Muscle of leg (tissue), 11 donors: ENCODE data around the gene MTFR1L. TPM values are rescaled to one million over a fixed set of nuclear protein-coding genes. Genes with fewer than 3 reads are reported as not detected.

Experiments
- DNase-seq: peaks from one replicate; pipeline ENCODE4 v3.0.0; 2013
- H3K27ac ChIP-seq: one replicate; pipeline ENCODE4 v1.5.1; 2013; ENCODE audit warnings: mild to moderate bottlenecking, low read length, control low read depth
- H3K27me3 ChIP-seq: one replicate; pipeline ENCODE4 v1.6.1; 2013; ENCODE audit warnings: low read length; ENCODE audit not compliant: control insufficient read depth, insufficient read depth
- H3K36me3 ChIP-seq: one replicate; pipeline ENCODE4 v1.6.1; 2013; ENCODE audit warnings: low read length; ENCODE audit not compliant: control insufficient read depth, insufficient read depth
- H3K4me1 ChIP-seq: one replicate; pipeline ENCODE4 v1.6.1; 2013; ENCODE audit warnings: low read length; ENCODE audit not compliant: control insufficient read depth, insufficient read depth
- H3K4me3 ChIP-seq: one replicate; pipeline ENCODE4 v1.5.1; 2013; ENCODE audit warnings: low read length, control low read depth
- H3K9me3 ChIP-seq: replicated peaks from 2 replicates; pipeline ENCODE4 v1.6.1; 2013; ENCODE audit warnings: low read depth, low read length; ENCODE audit not compliant: control insufficient read depth
- WGBS: methylation state at CpG from one replicate; pipeline ENCODE4 v1.1.5; 2013; ENCODE audit warnings: missing lambda C conversion rate; ENCODE audit not compliant: insufficient coverage; 5-methylcytosine and 5-hydroxymethylcytosine counted together
- polyA plus RNA-seq, 8 donors: library from polyadenylated mRNA; unstranded; fragments of 120-200 nt; gene quantifications; one replicate each; pipeline versions ENCODE4 v1.2.1 to v1.2.3, GENCODE V29; 2013; ENCODE audit warnings: inconsistent platforms in 1 of 8, low replicate concordance in 1 of 8; ENCODE audit not compliant: insufficient read length in 8 of 8, insufficient read depth in 1 of 8
- total RNA-seq: library from RNA; stranded (reverse); fragments of 120-200 nt; gene quantifications from one replicate; pipeline ENCODE4 v1.2.4, GENCODE V29; 2013

Gene MTFR1L
- total and polyA plus RNA-seq, 9 donors: 53.2 to 76.3 (median 63.7) TPM

DNA sequence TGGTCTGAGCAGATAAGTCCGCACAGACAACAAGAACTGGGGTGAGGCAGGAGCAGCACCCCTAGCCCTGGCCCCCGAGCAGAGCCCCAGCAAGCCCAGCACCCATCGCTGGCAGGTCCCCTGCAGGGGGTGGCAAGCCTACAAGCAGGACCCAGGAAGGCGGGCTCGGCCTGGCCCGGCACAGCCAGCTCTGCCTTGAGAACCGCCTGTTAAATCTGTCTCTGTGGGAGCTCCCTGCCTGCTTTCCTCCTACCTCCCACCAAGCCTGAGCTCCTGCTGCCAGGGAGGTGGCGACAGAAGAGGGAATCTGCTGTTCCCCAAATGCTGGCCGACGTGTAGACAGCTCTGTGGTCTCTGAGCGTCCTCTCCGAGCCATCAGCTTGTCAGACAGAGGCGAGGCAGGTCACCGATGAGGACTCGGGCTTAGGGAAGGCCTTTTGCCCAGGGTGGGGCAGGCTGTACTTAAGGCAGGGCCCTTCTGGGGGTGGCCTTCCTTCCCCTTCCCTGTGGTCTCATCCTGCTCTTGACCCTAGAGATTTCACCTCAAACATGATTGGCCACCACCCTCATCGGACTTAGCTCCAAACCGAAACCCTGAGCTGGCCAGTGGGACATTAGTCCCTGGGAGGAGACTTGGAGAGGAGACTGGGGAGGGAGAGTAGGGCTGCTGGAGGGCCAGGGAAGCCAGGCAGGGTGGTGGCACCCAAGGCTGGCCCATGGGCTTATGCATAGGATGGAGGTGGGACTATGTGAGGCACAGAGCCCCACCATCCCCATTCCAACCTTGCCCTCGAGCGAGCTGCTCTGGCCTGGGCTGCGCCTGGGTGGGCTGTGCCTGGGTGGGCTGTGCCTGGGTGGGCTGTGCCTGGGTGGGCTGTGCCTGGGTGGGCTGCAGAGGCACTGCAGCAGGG is 12.0 kb upstream of the MTFR1L start:
- peaks cover 34% of the 10 kb centered on the region for H3K4me1 ChIP-seq
- H3K4me3 ChIP-seq: no peak overlapping the region
- no peaks in the 10 kb centered on the region for H3K27me3 ChIP-seq
- H3K27ac ChIP-seq: no peak overlapping the region
- WGBS: 82% methylated on average over 10 of the region's 20 CpGs
- no peaks in the 10 kb centered on the region for H3K9me3 ChIP-seq
- no peak for DNase-seq
- peaks cover 80% of the 10 kb centered on the region for H3K36me3 ChIP-seq

DNA sequence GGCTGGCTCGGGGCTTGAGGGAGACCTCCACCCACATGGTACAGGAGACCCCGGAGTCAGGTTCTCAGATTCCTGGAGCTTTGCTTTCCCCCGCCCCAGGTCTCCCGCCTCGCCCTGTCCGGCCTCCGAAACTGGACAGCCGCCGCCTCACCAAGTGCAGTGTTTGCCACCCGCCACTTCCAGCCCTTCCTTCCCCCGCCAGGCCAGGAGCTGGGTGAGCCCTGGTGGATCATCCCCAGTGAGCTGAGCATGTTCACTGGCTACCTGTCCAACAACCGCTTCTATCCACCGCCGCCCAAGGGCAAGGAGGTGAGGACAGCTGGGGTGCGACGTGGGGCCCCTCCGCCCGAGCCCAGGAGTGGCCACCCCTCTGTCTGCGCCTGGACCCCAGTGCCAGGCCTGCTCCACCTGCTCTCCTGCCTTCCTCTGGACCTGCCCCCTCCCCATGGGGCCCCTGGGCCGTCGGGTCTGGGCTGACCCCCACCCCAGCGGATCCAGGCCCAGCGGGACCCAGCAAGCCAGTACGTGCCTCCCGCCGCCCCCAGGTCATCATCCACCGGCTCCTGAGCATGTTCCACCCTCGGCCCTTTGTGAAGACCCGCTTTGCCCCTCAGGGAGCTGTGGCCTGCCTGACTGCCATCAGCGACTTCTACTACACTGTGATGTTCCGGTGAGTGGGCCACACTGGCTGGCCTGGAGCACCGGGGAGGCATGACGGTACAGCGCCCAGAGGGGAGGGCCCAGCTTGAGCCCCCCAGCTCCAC is 11.1 kb upstream of the MTFR1L start:
- H3K4me3 ChIP-seq: no peak overlapping the region
- no peak overlapping the region for H3K27ac ChIP-seq
- H3K9me3 ChIP-seq: no peaks in the 10 kb centered on the region
- WGBS: 83% methylated on average over 30 of the region's 34 CpGs
- H3K27me3 ChIP-seq: no peaks in the 10 kb centered on the region
- no peak for DNase-seq
- peaks cover 87% of the 10 kb centered on the region for H3K36me3 ChIP-seq
- peaks cover 34% of the 10 kb centered on the region for H3K4me1 ChIP-seq

DNA sequence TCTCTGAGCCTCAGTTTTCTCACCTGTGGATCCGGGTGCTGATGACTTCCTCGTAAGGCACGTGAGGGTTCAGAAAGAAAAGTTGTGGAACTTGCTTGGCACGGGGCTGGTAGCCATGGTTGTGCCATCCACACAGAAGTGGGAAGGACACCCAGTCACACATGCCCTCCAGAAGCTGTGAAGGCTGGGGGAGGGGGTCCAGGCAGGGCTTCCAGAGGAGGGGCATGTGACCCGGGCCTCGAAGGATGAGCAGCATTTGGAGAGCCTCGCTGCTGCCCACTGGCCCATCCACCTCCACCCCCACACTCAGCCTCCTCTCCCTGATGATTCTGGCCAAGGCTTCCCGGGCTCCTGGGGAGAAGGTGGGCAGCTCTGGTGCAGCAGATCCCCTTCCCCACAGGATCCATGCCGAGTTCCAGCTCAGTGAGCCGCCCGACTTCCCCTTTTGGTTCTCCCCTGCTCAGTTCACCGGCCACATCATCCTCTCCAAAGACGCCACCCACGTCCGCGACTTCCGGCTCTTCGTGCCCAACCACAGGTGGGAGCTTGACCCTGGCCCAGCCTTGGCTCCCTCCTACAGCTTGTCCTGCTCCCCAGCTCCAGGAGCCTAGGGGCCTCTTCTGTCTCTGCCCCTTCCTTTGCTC is 10.3 kb upstream of the MTFR1L start:
- Histone ChIP-seq H3K9me3 (no peaks in the 10 kb centered on the region), H3K4me1 (peaks cover 30% of the 10 kb centered on the region), H3K27me3 (no peaks in the 10 kb centered on the region), H3K36me3 (peaks cover 94% of the 10 kb centered on the region), H3K4me3 (no peak overlapping the region), H3K27ac (no peak overlapping the region)
- WGBS: 72% methylated on average over 16 of the region's 18 CpGs
- no peak for DNase-seq

DNA sequence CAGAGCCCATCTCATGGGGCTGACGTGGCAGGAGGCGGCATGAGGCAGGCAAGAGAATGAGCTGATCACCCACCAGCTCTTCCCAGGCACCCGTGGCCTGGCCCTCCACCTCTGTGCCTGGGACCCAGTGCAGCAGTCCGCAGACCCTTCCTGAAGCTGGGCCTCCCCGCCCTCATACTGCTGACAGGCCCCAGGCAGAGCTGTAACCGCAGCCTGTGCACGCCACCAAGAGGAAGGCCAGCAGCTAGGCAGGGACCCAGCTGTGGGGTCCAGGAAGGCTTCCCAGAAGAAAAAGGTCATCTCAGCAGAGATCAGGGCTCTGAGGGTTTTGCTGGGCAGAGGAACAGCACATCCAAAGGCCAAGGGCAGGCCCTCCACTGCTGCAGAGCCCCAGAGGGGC is 9.8 kb upstream of the MTFR1L start:
- no peak overlapping the region for H3K27ac ChIP-seq
- H3K4me1 ChIP-seq: peaks cover 29% of the 10 kb centered on the region
- DNase-seq: no peak
- no peak overlapping the region for H3K4me3 ChIP-seq
- peaks cover 95% of the 10 kb centered on the region for H3K36me3 ChIP-seq
- WGBS: 62% methylated on average over 5 of the region's 7 CpGs
- no peaks in the 10 kb centered on the region for H3K9me3 ChIP-seq
- no peaks in the 10 kb centered on the region for H3K27me3 ChIP-seq

DNA sequence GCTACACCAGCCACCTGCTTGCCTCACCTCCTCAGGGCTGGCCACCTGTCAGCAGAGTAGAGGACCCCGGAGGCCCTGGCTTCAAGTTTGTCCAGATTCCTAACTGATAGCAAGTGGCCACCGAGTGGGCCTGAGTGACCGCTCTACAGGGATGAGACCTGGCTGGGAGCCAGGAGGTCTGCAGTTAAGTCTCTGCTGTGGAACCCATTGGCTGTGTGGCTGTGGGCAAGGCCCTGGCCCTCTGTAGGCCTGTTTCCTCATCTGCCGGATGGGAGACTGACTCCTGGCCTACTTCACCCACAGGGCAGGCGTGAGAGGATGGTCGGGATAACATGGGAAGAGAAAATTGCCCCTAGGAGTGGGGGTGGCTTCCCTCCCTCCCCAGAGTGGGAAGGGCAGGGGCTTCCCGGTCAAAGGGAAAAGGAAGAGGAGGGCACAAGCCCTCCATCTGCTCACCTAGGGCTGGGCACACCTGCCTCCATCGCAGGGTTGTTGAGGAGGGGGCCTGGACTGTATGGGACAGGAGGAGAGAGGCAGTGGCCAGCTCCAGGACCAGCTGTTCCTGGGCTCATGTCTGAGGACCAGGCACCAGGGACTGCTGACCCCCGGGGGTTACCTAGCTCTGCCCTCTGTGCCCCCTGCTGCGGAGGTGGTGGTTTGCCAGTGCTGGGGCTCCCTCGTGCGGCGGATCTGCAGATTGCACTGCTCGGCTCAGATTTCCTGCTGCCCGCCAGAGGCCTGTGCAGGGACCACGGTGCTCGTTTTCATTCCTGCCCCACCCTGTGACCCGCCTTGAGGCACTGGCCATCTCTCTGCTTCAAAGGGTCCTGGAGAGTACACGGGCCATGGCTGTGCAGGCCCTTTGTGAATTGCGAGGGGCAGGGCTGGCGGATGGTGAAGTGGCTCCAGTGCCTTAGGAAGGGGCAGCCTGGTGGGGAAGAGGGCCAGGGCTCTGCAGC is 9.1 kb upstream of the MTFR1L start:
- Histone ChIP-seq H3K4me3 (no peak overlapping the region), H3K36me3 (peaks cover 93% of the 10 kb centered on the region), H3K27me3 (no peaks in the 10 kb centered on the region), H3K9me3 (no peaks in the 10 kb centered on the region), H3K27ac (no peak overlapping the region), H3K4me1 (peaks cover 22% of the 10 kb centered on the region)
- DNase-seq: peak; percentile 59
- 30% methylated on average over 17 of the region's 21 CpGs for WGBS

DNA sequence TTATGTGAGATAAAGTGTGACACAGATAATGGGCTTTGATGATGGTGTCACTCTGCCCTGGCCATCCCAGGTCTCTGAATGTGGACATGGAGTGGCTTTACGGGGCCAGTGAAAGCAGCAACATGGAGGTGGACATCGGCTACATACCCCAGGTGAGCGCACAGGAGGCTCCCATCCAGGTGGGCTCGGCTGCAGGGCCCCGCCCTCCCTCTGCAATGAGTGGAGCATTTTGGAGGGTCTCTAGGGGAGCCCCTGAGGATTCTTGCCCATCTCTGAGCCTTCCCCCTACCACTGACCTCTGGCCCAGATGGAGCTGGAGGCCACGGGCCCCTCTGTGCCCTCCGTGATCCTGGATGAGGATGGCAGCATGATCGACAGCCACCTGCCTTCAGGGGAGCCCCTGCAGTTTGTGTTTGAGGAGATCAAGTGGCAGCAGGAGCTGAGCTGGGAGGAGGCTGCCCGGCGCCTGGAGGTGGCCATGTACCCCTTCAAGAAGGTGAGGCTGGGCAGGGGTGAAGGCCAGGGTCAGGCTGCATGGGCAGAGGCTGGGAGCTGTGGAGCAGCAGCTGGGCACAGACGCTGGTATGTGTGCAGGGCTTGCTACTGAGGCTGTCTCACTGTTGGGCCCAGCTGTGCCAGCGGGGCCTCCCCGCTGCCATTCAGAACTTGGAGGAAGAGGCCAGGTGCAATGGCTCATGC is 8.2 kb upstream of the MTFR1L start:
- Histone ChIP-seq H3K27ac (no peak overlapping the region), H3K36me3 (peaks cover 94% of the 10 kb centered on the region), H3K4me1 (peaks cover 13% of the 10 kb centered on the region), H3K9me3 (no peaks in the 10 kb centered on the region), H3K27me3 (no peaks in the 10 kb centered on the region), H3K4me3 (no peak overlapping the region)
- DNase-seq: no peak
- 95% methylated on average over 8 of the region's 13 CpGs for WGBS

DNA sequence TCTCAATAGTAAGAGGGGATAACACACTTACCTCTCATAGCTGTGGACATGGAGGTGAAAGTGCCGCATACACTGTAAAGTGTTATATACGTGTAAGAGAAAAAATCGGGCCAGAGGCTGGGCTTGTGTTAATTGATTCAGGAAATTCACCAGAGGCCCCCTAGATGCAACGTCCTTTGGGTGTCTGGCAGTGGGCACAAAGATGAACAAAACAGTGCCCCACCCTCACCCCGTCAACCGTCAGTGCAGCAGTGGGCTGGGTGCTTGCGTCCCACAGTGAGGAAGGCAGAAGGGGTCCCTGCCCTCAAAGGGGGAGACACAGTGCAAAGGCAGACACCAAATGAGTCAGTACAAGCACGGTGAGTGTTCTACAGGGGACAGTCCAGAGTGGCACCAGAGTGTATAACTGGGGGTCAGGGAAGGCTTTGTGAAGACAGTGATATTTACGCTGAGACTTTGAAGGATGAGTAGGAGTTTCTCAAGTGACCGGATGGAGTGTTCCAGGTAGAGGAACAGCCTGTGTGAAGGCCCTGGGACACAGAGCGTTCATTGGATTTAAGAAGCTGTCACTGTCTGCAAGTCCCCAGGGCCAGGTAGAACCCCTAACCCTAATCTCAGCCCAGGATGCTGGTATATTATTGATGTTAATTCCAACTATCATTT is 6.6 kb upstream of the MTFR1L start:
- Histone ChIP-seq H3K27me3 (no peaks in the 10 kb centered on the region), H3K9me3 (no peaks in the 10 kb centered on the region), H3K27ac (no peak overlapping the region), H3K4me3 (no peak overlapping the region), H3K36me3 (peaks cover 84% of the 10 kb centered on the region), H3K4me1 (peaks cover 17% of the 10 kb centered on the region)
- DNase-seq: no peak
- WGBS: 80% methylated on average over 8 of the region's 11 CpGs

DNA sequence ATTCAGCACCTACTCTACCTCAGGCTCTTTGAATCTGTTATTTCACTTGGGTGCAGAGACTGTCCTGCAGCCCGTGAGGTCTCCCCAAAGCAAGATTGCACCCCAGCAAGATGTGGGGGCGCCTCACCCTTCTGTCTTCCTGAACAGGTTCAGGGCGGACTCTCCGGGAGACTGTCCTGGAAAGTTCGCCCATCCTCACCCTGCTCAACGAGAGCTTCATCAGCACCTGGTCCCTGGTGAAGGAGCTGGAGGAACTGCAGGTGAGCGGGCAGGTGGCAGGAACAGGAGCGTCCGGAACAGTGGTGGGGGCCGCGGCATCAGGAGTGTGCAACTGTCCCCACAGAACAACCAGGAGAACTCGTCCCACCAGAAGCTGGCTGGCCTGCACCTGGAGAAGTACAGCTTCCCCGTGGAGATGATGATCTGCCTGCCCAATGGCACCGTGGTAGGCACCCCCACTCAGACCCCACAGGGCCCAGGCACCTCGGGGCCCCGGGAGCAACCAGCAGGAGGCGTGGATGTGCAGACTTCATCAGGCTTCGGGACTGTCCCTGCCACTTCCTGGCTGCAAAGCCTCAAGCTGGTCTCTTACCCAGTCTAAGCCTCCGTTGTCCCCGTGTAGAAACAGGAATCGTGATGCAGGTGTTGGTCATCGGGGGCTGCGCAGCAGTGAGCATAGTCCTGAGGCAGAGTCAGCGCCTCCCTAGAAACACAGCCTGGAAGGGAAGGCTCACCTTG is 5.9 kb upstream of the MTFR1L start:
- H3K4me3 ChIP-seq: no peak overlapping the region
- DNase-seq: no peak
- H3K27ac ChIP-seq: no peak overlapping the region
- H3K36me3 ChIP-seq: peaks cover 77% of the 10 kb centered on the region
- H3K4me1 ChIP-seq: peaks cover 24% of the 10 kb centered on the region
- 87% methylated on average over 16 of the region's 24 CpGs for WGBS
- no peaks in the 10 kb centered on the region for H3K9me3 ChIP-seq
- no peaks in the 10 kb centered on the region for H3K27me3 ChIP-seq
